ACC112 (cell line): ENCODE data around the gene CHCHD3.

Experiments used
- H2AFZ ChIP-seq: fragments of 200-600 bp; sonication (generic); one replicate; pipeline ENCODE4 v1.6.0; 2017; ENCODE audit warnings: antibody characterized with exemption, low read length; ENCODE audit not compliant: unreplicated experiment
- H3K27ac ChIP-seq: fragments of 200-600 bp; sonication (generic); 2 replicates; pipeline ENCODE4 v1.5.1; 2014; ENCODE audit warnings: low read depth, mild to moderate bottlenecking, antibody characterized with exemption, low read length, moderate library complexity
- H3K27me3 ChIP-seq: fragments of 200-600 bp; sonication (generic); 2 replicates; pipeline ENCODE4 v1.6.1; 2014; ENCODE audit warnings: mild to moderate bottlenecking, antibody characterized with exemption, low read length, moderate library complexity, mixed read lengths; ENCODE audit not compliant: insufficient read depth
- H3K36me3 ChIP-seq: fragments of 200-600 bp; sonication (generic); 2 replicates; pipeline ENCODE4 v1.6.1; 2016; ENCODE audit warnings: mild to moderate bottlenecking, antibody characterized with exemption, low read length, moderate library complexity, mixed read lengths; ENCODE audit not compliant: insufficient read depth
- H3K4me1 ChIP-seq: fragments of 200-600 bp; sonication (generic); one replicate; pipeline ENCODE4 v1.6.1; 2016; ENCODE audit warnings: low read length, mixed read lengths; ENCODE audit not compliant: insufficient read depth, unreplicated experiment, control insufficient read depth
- H3K4me3 ChIP-seq: fragments of 200-600 bp; sonication (generic); 2 replicates; pipeline ENCODE4 v1.5.1; 2014; ENCODE audit warnings: mild to moderate bottlenecking, low read depth, low read length
- H3K79me2 ChIP-seq: fragments of 200-600 bp; sonication (generic); one replicate; pipeline ENCODE4 v1.6.0; 2016; ENCODE audit warnings: low read length; ENCODE audit not compliant: control insufficient read depth, unreplicated experiment, insufficient read depth

Gene CHCHD3

GRCh38 chr7:133024596-133024995 lies 57.3 kb downstream of the CHCHD3 start:
- H3K4me1 ChIP-seq = no peaks in the 10 kb centered on the region
- no peaks in the 10 kb centered on the region for H3K27me3 ChIP-seq
- H3K36me3 ChIP-seq = peaks cover 8% of the 10 kb centered on the region
- no peak overlapping the region for H3K4me3 ChIP-seq
- H2AFZ ChIP-seq = no peak overlapping the region
- no peak overlapping the region for H3K27ac ChIP-seq
- H3K79me2 ChIP-seq = peaks cover 10% of the 10 kb centered on the region

GRCh38 chr7:133023370-133024071 lies 58.4 kb downstream of the CHCHD3 start:
- Histone ChIP-seq H2AFZ (no peak overlapping the region), H3K27me3 (no peaks in the 10 kb centered on the region), H3K36me3 (peaks cover 8% of the 10 kb centered on the region), H3K4me1 (no peaks in the 10 kb centered on the region), H3K79me2 (peaks cover 7% of the 10 kb centered on the region), H3K27ac (no peak overlapping the region), H3K4me3 (no peak overlapping the region)

- H3K4me3 ChIP-seq = no peak overlapping the region
- no peaks in the 10 kb centered on the region for H3K27me3 ChIP-seq
- H3K27ac ChIP-seq = no peak overlapping the region
- peaks cover 8% of the 10 kb centered on the region for H3K36me3 ChIP-seq
- no peak overlapping the region for H2AFZ ChIP-seq
- H3K4me1 ChIP-seq = no peaks in the 10 kb centered on the region
- H3K79me2 ChIP-seq = peaks cover 6% of the 10 kb centered on the region
These were observed 59.2 kb downstream of the CHCHD3 start for GRCh38 chr7:133022661-133023060.

GRCh38 chr7:133021196-133021595 lies 60.7 kb downstream of the CHCHD3 start:
- H3K36me3 ChIP-seq = peaks cover 8% of the 10 kb centered on the region
- H3K4me1 ChIP-seq = no peaks in the 10 kb centered on the region
- no peak overlapping the region for H3K27ac ChIP-seq
- peaks cover 3% of the 10 kb centered on the region for H3K79me2 ChIP-seq
- no peaks in the 10 kb centered on the region for H3K27me3 ChIP-seq
- no peak overlapping the region for H2AFZ ChIP-seq
- H3K4me3 ChIP-seq = no peak overlapping the region

- Histone ChIP-seq H2AFZ (no peak overlapping the region), H3K4me1 (no peaks in the 10 kb centered on the region), H3K79me2 (peaks cover 3% of the 10 kb centered on the region), H3K27ac (no peak overlapping the region), H3K36me3 (peaks cover 8% of the 10 kb centered on the region), H3K27me3 (no peaks in the 10 kb centered on the region), H3K4me3 (no peak overlapping the region)
These were observed 61.4 kb downstream of the CHCHD3 start for GRCh38 chr7:133020496-133020895.

GRCh38 chr7:133019590-133019989 lies 62.3 kb downstream of the CHCHD3 start:
- Histone ChIP-seq H3K27ac (no peak overlapping the region), H3K4me3 (no peak overlapping the region), H3K4me1 (no peaks in the 10 kb centered on the region), H3K79me2 (peaks cover 3% of the 10 kb centered on the region), H2AFZ (no peak overlapping the region), H3K27me3 (no peaks in the 10 kb centered on the region), H3K36me3 (peaks cover 8% of the 10 kb centered on the region)

- peaks cover 4% of the 10 kb centered on the region; the same call in 1 of the 2 replicates for H3K36me3 ChIP-seq
- no peaks in the 10 kb centered on the region for H3K27me3 ChIP-seq
- no peak overlapping the region for H3K4me3 ChIP-seq
- no peak overlapping the region for H2AFZ ChIP-seq
- H3K4me1 ChIP-seq = no peaks in the 10 kb centered on the region
- peaks cover 3% of the 10 kb centered on the region for H3K79me2 ChIP-seq
- H3K27ac ChIP-seq = no peak overlapping the region
These were observed 65.3 kb downstream of the CHCHD3 start for GRCh38 chr7:133016604-133017003.

GRCh38 chr7:133015888-133016287 lies 66.0 kb downstream of the CHCHD3 start:
- H3K27ac ChIP-seq = no peak overlapping the region
- peaks cover 4% of the 10 kb centered on the region; the same call in 1 of the 2 replicates for H3K36me3 ChIP-seq
- peaks cover 3% of the 10 kb centered on the region for H3K79me2 ChIP-seq
- H3K4me1 ChIP-seq = no peaks in the 10 kb centered on the region
- H3K4me3 ChIP-seq = no peak overlapping the region
- H3K27me3 ChIP-seq = no peaks in the 10 kb centered on the region
- H2AFZ ChIP-seq = no peak overlapping the region

- H3K4me3 ChIP-seq = no peak overlapping the region
- no peaks in the 10 kb centered on the region for H3K27me3 ChIP-seq
- peaks cover 8% of the 10 kb centered on the region for H3K4me1 ChIP-seq
- no peak overlapping the region for H3K27ac ChIP-seq
- H3K79me2 ChIP-seq = peaks cover 5% of the 10 kb centered on the region
- no peak overlapping the region for H2AFZ ChIP-seq
- peaks cover 11% of the 10 kb centered on the region; the same call in 1 of the 2 replicates for H3K36me3 ChIP-seq
These were observed 70.1 kb downstream of the CHCHD3 start for GRCh38 chr7:133011746-133012145.

- H3K4me3 ChIP-seq = no peak overlapping the region
- no peak overlapping the region for H2AFZ ChIP-seq
- H3K27ac ChIP-seq = no peak overlapping the region
- H3K79me2 ChIP-seq = peaks cover 4% of the 10 kb centered on the region
- H3K4me1 ChIP-seq = peaks cover 8% of the 10 kb centered on the region
- peaks cover 11% of the 10 kb centered on the region; the same call in 1 of the 2 replicates for H3K36me3 ChIP-seq
- H3K27me3 ChIP-seq = no peaks in the 10 kb centered on the region
These were observed 72.3 kb downstream of the CHCHD3 start for GRCh38 chr7:133009426-133010252.
